Stimulated activated memory B cell treated with anti-CD40 and anti-IgM and Interleukin-4, amounts not matched to agents 10 μg/mL and 1 μg/mL and 100 μg/mL, for 72 hours (primary cell): ENCODE measurements around the gene MYRIP.
A peak's percentile ranks its signal among the peaks of the same experiment; 100 is the strongest.

Experiments
- ATAC-seq: fragments of 150-1000 bp; cut with Tn5 transposase; 2 replicates; pipeline ENCODE4 v1.10.0; 2021
- H3K27ac Mint-ChIP-seq: one replicate; pipeline ENCODE4 v1.8.0; 2022; ENCODE audit warnings: mild to moderate bottlenecking, mixed read lengths
- H3K27me3 Mint-ChIP-seq: one replicate; pipeline ENCODE4 v1.8.0; 2022; ENCODE audit warnings: mixed read lengths
- H3K36me3 Mint-ChIP-seq: one replicate; pipeline ENCODE4 v1.8.0; 2022; ENCODE audit warnings: mixed read lengths
- H3K4me1 Mint-ChIP-seq: one replicate; pipeline ENCODE4 v1.8.0; 2022; ENCODE audit warnings: mixed read lengths
- H3K4me3 Mint-ChIP-seq: one replicate; pipeline ENCODE4 v1.8.0; 2022; ENCODE audit warnings: mild to moderate bottlenecking, moderate library complexity, mixed read lengths
- H3K9me3 Mint-ChIP-seq: one replicate; pipeline ENCODE4 v1.8.0; 2022; ENCODE audit warnings: mixed read lengths

Gene MYRIP

DNA sequence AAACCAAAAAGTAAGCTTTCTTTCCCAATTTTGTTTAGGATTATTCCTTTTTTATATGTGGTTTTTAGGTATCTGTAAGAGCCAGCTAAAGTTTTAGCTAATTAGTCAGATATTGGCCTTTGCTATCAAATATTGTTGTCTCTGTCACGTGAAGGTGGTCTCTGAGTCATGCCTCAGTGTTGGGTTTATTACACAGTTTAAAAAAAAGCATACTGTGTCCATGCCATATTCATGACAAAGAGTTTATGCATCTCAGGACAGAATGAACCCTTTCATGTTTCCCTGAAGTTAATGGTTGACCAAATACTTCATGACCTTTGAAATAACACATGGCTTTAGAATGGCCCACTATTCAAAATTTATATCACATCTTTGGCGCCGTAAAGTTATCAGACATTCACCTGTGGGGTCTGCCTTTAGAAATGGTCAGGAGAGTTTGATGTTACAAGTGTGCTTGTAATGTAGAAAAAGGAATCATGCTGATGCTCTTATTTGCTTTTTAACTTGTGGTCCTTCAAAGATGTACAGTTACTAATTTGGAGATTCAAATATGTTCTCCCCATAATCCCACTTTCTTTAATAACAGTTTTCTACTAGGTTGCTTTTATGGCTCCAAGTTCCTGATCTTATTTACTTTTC, 101.5 kb downstream of the MYRIP start:
- H3K27me3 Mint-ChIP-seq, result no peaks in the 10 kb centered on the region
- H3K4me3 Mint-ChIP-seq, result no peak overlapping the region
- H3K4me1 Mint-ChIP-seq, result no peaks in the 10 kb centered on the region
- H3K36me3 Mint-ChIP-seq, result no peaks in the 10 kb centered on the region
- H3K9me3 Mint-ChIP-seq, result no peaks in the 10 kb centered on the region
- no peak overlapping the region for H3K27ac Mint-ChIP-seq
- no peak for ATAC-seq

- H3K27ac Mint-ChIP-seq, result no peak overlapping the region
- ATAC-seq, result no peak
These were observed 102.3 kb downstream of the MYRIP start for GRCh38 chr3:39911465-39912309.

DNA sequence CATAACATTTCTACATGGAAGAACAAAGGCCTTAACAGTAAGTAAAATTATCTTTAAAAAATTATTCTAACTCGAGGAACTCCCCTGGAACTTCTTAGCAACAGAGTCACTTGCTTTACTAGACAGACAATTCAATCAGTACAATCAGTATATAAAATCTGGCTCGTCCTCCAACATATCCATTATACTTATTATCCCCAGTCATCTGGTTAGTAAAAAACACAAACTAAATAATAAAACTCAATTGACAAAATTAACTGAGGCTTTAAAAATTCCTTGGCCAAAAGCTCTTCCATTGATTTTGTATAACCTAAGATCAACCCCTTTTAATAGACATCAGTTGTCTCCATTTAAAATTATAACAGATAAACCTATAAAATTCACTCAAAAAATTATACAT, 105.6 kb downstream of the MYRIP start:
- no peak for ATAC-seq
- H3K4me1 Mint-ChIP-seq, result no peaks in the 10 kb centered on the region

More at GRCh38 chr3:39911465-39912309, 102.3 kb downstream of the MYRIP start:
- no peaks in the 10 kb centered on the region for H3K27me3 Mint-ChIP-seq
- H3K36me3 Mint-ChIP-seq, result no peaks in the 10 kb centered on the region
- H3K4me1 Mint-ChIP-seq, result no peaks in the 10 kb centered on the region
- H3K9me3 Mint-ChIP-seq, result no peaks in the 10 kb centered on the region
- no peak overlapping the region for H3K4me3 Mint-ChIP-seq

DNA sequence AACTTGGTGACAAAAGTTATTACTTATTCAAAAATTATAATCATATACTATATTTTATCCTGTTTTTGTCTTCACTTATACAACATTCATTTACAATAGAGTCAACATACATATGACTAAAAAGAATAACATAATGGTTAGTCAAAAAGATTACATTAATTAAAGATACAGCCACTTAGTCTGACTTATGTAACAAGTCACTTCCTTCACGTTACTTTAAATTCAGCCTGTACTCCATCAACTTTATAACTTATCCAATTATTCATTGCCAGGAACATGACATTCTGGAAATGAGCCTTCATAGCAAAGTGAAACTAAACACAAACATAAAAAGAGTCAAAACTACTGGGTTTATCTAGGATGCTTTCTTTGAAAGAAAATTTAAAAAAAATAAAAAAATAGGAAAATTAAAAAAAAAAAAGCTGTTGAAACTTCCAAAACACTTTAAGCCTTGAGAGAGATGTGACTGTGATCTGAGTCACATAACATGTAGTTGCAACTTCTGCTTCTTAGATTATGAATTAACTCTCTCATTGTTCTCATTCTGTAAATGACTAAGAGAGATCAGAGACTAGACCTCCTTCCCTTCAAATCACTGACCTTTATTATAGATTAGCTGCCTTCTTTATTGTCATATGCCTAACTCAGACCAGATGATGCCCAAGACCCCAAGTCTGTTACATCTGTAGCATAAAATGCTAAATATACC, 107.8 kb downstream of the MYRIP start:
- no peaks in the 10 kb centered on the region for H3K4me1 Mint-ChIP-seq

More for the DNA sequence above, 105.6 kb downstream of the MYRIP start:
- Mint-ChIP-seq H3K36me3 (no peaks in the 10 kb centered on the region), H3K4me3 (no peak overlapping the region), H3K27ac (no peak overlapping the region), H3K27me3 (no peaks in the 10 kb centered on the region), H3K9me3 (no peaks in the 10 kb centered on the region)

GRCh38 chr3:39919281-39919680, 109.9 kb downstream of the MYRIP start:
- Mint-ChIP-seq H3K4me1 (no peaks in the 10 kb centered on the region), H3K27ac (no peak overlapping the region), H3K9me3 (no peaks in the 10 kb centered on the region), H3K27me3 (no peaks in the 10 kb centered on the region), H3K36me3 (no peaks in the 10 kb centered on the region), H3K4me3 (no peak overlapping the region)
- ATAC-seq, result no peak

More for the DNA sequence above, 107.8 kb downstream of the MYRIP start:
- Mint-ChIP-seq H3K27ac (no peak overlapping the region), H3K4me3 (no peak overlapping the region), H3K36me3 (no peaks in the 10 kb centered on the region), H3K27me3 (no peaks in the 10 kb centered on the region), H3K9me3 (no peaks in the 10 kb centered on the region)
- ATAC-seq, result no peak

DNA sequence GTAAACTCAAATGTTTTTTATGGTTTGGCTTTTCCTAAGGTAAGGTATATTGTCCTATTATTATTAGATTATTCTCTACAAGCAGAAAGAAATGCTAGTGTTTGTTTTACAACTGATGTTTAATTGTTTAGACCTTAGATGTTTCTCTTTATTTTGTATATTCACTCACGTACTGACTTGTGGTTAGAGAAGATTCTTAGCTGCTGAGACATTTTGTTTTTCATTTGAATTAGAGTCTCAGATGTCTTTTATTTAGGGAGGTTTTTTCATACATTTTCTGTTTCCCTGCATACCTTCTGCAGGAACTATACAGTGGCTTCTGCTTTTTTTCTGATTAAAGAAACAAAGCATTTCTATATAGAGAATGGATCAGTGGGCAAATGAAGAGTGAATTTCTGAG, 110.9 kb downstream of the MYRIP start:
- Mint-ChIP-seq H3K9me3 (peaks cover 3% of the 10 kb centered on the region), H3K27ac (no peak overlapping the region), H3K4me3 (no peak overlapping the region), H3K27me3 (no peaks in the 10 kb centered on the region), H3K36me3 (no peaks in the 10 kb centered on the region), H3K4me1 (no peaks in the 10 kb centered on the region)
- no peak for ATAC-seq

DNA sequence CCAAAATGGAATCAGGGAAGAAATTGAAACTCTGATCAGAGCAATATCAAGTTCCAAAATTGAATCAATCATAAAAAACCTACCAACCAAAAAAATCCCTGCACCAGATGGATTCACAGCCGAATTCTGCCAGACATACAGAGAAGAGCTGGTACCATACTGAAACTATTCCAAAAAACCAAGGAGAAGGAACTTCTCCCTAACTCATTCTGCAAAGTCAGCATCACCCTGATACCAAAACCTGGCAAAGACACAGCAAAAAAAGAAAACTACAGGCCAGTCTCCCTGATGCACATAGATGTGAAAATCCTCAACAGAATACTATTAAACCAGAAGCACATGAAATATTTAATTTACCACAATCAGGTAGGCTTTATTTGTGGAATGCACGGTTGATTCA, 118.1 kb downstream of the MYRIP start:
- ATAC-seq, result no peak
- H3K27ac Mint-ChIP-seq, result no peak overlapping the region
- peaks cover 8% of the 10 kb centered on the region for H3K9me3 Mint-ChIP-seq
- no peak overlapping the region for H3K4me3 Mint-ChIP-seq
- H3K4me1 Mint-ChIP-seq, result no peaks in the 10 kb centered on the region
- H3K36me3 Mint-ChIP-seq, result no peaks in the 10 kb centered on the region
- H3K27me3 Mint-ChIP-seq, result no peaks in the 10 kb centered on the region

GRCh38 chr3:39933986-39934693, 124.7 kb downstream of the MYRIP start:
- no peaks in the 10 kb centered on the region for H3K9me3 Mint-ChIP-seq
- H3K27ac Mint-ChIP-seq, result no peak overlapping the region
- peak; percentile 17 for ATAC-seq
- H3K4me3 Mint-ChIP-seq, result no peak overlapping the region
- H3K27me3 Mint-ChIP-seq, result no peaks in the 10 kb centered on the region
- no peaks in the 10 kb centered on the region for H3K36me3 Mint-ChIP-seq
- H3K4me1 Mint-ChIP-seq, result no peaks in the 10 kb centered on the region

GRCh38 chr3:39934696-39935095, 125.3 kb downstream of the MYRIP start:
- Mint-ChIP-seq H3K27ac (no peak overlapping the region), H3K27me3 (no peaks in the 10 kb centered on the region), H3K4me3 (no peak overlapping the region), H3K36me3 (no peaks in the 10 kb centered on the region), H3K9me3 (no peaks in the 10 kb centered on the region), H3K4me1 (no peaks in the 10 kb centered on the region)
- no peak for ATAC-seq

DNA sequence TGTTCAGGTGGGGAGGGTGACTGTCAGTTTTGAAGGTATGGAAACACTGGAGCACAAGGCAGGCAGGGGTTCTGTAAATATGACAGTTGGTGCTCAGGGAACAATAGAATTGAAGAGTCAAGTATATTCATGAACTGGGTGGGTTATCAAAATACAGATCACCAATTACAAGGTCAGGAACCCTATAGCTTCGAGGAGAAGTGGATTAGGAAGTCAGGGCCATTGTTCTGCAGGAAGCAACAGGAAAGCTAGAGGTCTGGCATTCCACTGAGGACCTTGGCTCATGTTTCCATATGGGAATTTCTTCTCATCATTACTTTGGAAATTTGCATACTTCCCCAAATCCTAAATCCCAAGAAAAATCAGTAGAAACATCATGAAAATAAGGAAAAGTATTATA, 125.9 kb downstream of the MYRIP start:
- ATAC-seq, result no peak
- Mint-ChIP-seq H3K36me3 (no peaks in the 10 kb centered on the region), H3K9me3 (no peaks in the 10 kb centered on the region), H3K4me1 (no peaks in the 10 kb centered on the region), H3K27ac (no peak overlapping the region), H3K27me3 (no peaks in the 10 kb centered on the region), H3K4me3 (no peak overlapping the region)

GRCh38 chr3:39936848-39937247, 127.4 kb downstream of the MYRIP start:
- H3K4me1 Mint-ChIP-seq, result no peaks in the 10 kb centered on the region
- no peaks in the 10 kb centered on the region for H3K9me3 Mint-ChIP-seq
- no peak overlapping the region for H3K4me3 Mint-ChIP-seq
- H3K27me3 Mint-ChIP-seq, result no peaks in the 10 kb centered on the region
- no peak overlapping the region for H3K27ac Mint-ChIP-seq
- no peaks in the 10 kb centered on the region for H3K36me3 Mint-ChIP-seq
- no peak for ATAC-seq

GRCh38 chr3:39937315-39937714, 127.9 kb downstream of the MYRIP start:
- ATAC-seq, result no peak
- H3K4me3 Mint-ChIP-seq, result no peak overlapping the region
- no peaks in the 10 kb centered on the region for H3K36me3 Mint-ChIP-seq
- no peaks in the 10 kb centered on the region for H3K9me3 Mint-ChIP-seq
- H3K27ac Mint-ChIP-seq, result no peak overlapping the region
- H3K27me3 Mint-ChIP-seq, result no peaks in the 10 kb centered on the region
- H3K4me1 Mint-ChIP-seq, result no peaks in the 10 kb centered on the region

GRCh38 chr3:39937874-39938273, 128.5 kb downstream of the MYRIP start:
- no peak for ATAC-seq
- Mint-ChIP-seq H3K9me3 (no peaks in the 10 kb centered on the region), H3K27ac (no peak overlapping the region), H3K4me1 (no peaks in the 10 kb centered on the region), H3K36me3 (no peaks in the 10 kb centered on the region), H3K4me3 (no peak overlapping the region), H3K27me3 (no peaks in the 10 kb centered on the region)

DNA sequence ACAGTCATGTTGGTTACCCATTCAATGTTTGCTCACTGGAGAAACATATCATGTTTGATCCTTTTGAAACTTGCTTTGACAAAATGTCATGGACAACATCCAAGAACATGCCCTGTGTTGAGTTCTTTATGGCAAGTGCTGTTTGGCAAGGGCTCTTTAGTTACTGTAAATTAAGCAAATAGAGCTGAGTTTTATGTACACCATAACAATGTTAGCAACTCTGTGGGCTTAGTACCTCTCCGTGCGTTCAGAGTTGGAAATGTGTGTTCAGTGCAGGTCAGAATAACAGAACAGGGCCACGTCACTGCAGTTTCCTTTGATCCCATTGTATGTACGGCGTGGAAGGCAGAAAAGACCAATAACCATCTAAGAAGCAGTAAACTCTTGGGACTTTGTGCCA, 132.5 kb downstream of the MYRIP start:
- H3K27ac Mint-ChIP-seq, result no peak overlapping the region
- H3K27me3 Mint-ChIP-seq, result peaks cover 9% of the 10 kb centered on the region
- ATAC-seq, result no peak
- no peak overlapping the region for H3K4me3 Mint-ChIP-seq
- no peaks in the 10 kb centered on the region for H3K9me3 Mint-ChIP-seq
- no peaks in the 10 kb centered on the region for H3K4me1 Mint-ChIP-seq
- no peaks in the 10 kb centered on the region for H3K36me3 Mint-ChIP-seq

- no peak for ATAC-seq
- H3K36me3 Mint-ChIP-seq, result no peaks in the 10 kb centered on the region
- no peaks in the 10 kb centered on the region for H3K4me1 Mint-ChIP-seq
- H3K27ac Mint-ChIP-seq, result no peak overlapping the region
- H3K4me3 Mint-ChIP-seq, result no peak overlapping the region
- H3K9me3 Mint-ChIP-seq, result peaks cover 5% of the 10 kb centered on the region
- no peaks in the 10 kb centered on the region for H3K27me3 Mint-ChIP-seq
These were observed 151.2 kb downstream of the MYRIP start for GRCh38 chr3:39960515-39961191.
